Activated naive CD8-positive, alpha-beta T cell (primary cell): ENCODE measurements around the gene PLPPR5.
"Not testable (repeated sequence)": the region's sequence is repeated elsewhere in the genome, so short reads cannot be mapped to it uniquely, and the experiment has no call there.

Experiments used
- H3K27ac Mint-ChIP-seq: one replicate; pipeline ENCODE4 v1.8.0; 2021; ENCODE audit warnings: mixed read lengths
- H3K27me3 Mint-ChIP-seq: one replicate; pipeline ENCODE4 v1.8.0; 2021; ENCODE audit warnings: mixed read lengths
- H3K36me3 Mint-ChIP-seq: one replicate; pipeline ENCODE4 v1.8.0; 2021; ENCODE audit warnings: mixed read lengths
- H3K4me1 Mint-ChIP-seq: one replicate; pipeline ENCODE4 v1.8.0; 2021; ENCODE audit warnings: low read depth, mixed read lengths
- H3K4me3 Mint-ChIP-seq: one replicate; pipeline ENCODE4 v1.8.0; 2021; ENCODE audit warnings: mild to moderate bottlenecking, mixed read lengths
- H3K9me3 Mint-ChIP-seq: one replicate; pipeline ENCODE4 v1.8.0; 2021; ENCODE audit warnings: low read depth, mixed read lengths

The PLPPR5 gene

GRCh38 chr1:98910827-98911226 lies 93.8 kb downstream of the PLPPR5 start:
- Mint-ChIP-seq H3K36me3 (peaks cover 4% of the 10 kb centered on the region), H3K4me1 (no peaks in the 10 kb centered on the region), H3K4me3 (no peak overlapping the region), H3K9me3 (no peaks in the 10 kb centered on the region), H3K27ac (no peak overlapping the region), H3K27me3 (no peaks in the 10 kb centered on the region)

- H3K9me3 Mint-ChIP-seq = no peaks in the 10 kb centered on the region
- no peak overlapping the region for H3K27ac Mint-ChIP-seq
- no peaks in the 10 kb centered on the region for H3K4me1 Mint-ChIP-seq
- H3K27me3 Mint-ChIP-seq = no peaks in the 10 kb centered on the region
- peaks cover 4% of the 10 kb centered on the region for H3K36me3 Mint-ChIP-seq
- no peak overlapping the region for H3K4me3 Mint-ChIP-seq
Observed at GRCh38 chr1:98908980-98909379, 95.7 kb downstream of the PLPPR5 start.

- Mint-ChIP-seq H3K36me3 (peaks cover 2% of the 10 kb centered on the region), H3K27ac (no peak overlapping the region), H3K4me3 (no peak overlapping the region), H3K4me1 (peaks cover 1% of the 10 kb centered on the region), H3K9me3 (no peaks in the 10 kb centered on the region), H3K27me3 (no peaks in the 10 kb centered on the region)
Observed at GRCh38 chr1:98906809-98907208, 97.9 kb downstream of the PLPPR5 start.

GRCh38 chr1:98906361-98906760 lies 98.3 kb downstream of the PLPPR5 start:
- Mint-ChIP-seq H3K27ac (no peak overlapping the region), H3K9me3 (no peaks in the 10 kb centered on the region), H3K36me3 (peaks cover 2% of the 10 kb centered on the region), H3K4me3 (no peak overlapping the region), H3K27me3 (no peaks in the 10 kb centered on the region), H3K4me1 (peaks cover 1% of the 10 kb centered on the region)

GRCh38 chr1:98904684-98905083 lies 100.0 kb downstream of the PLPPR5 start:
- no peak overlapping the region for H3K4me3 Mint-ChIP-seq
- peaks cover 1% of the 10 kb centered on the region for H3K4me1 Mint-ChIP-seq
- no peaks in the 10 kb centered on the region for H3K36me3 Mint-ChIP-seq
- no peaks in the 10 kb centered on the region for H3K9me3 Mint-ChIP-seq
- H3K27ac Mint-ChIP-seq = no peak overlapping the region
- H3K27me3 Mint-ChIP-seq = no peaks in the 10 kb centered on the region

GRCh38 chr1:98903726-98904125 lies 100.9 kb downstream of the PLPPR5 start:
- Mint-ChIP-seq H3K36me3 (no peaks in the 10 kb centered on the region), H3K4me3 (no peak overlapping the region), H3K27me3 (no peaks in the 10 kb centered on the region), H3K27ac (no peak overlapping the region), H3K9me3 (no peaks in the 10 kb centered on the region), H3K4me1 (peaks cover 1% of the 10 kb centered on the region)

GRCh38 chr1:98903261-98903660 lies 101.4 kb downstream of the PLPPR5 start:
- no peak overlapping the region for H3K27ac Mint-ChIP-seq
- H3K4me3 Mint-ChIP-seq = no peak overlapping the region
- peaks cover 2% of the 10 kb centered on the region for H3K4me1 Mint-ChIP-seq
- H3K27me3 Mint-ChIP-seq = no peaks in the 10 kb centered on the region
- no peaks in the 10 kb centered on the region for H3K9me3 Mint-ChIP-seq
- H3K36me3 Mint-ChIP-seq = no peaks in the 10 kb centered on the region

GRCh38 chr1:98898940-98899339 lies 105.7 kb downstream of the PLPPR5 start:
- H3K36me3 Mint-ChIP-seq = peaks cover 5% of the 10 kb centered on the region
- H3K9me3 Mint-ChIP-seq = peaks cover 13% of the 10 kb centered on the region
- H3K4me3 Mint-ChIP-seq = no peak overlapping the region
- no peaks in the 10 kb centered on the region for H3K27me3 Mint-ChIP-seq
- no peak overlapping the region for H3K27ac Mint-ChIP-seq
- H3K4me1 Mint-ChIP-seq = peaks cover 17% of the 10 kb centered on the region

- Mint-ChIP-seq H3K27me3 (no peaks in the 10 kb centered on the region), H3K4me3 (no peak overlapping the region), H3K9me3 (peaks cover 13% of the 10 kb centered on the region), H3K27ac (no peak overlapping the region), H3K36me3 (peaks cover 5% of the 10 kb centered on the region), H3K4me1 (peaks cover 16% of the 10 kb centered on the region)
Observed at GRCh38 chr1:98897479-98897878, 107.2 kb downstream of the PLPPR5 start.

GRCh38 chr1:98896711-98897445 lies 107.8 kb downstream of the PLPPR5 start:
- H3K4me3 Mint-ChIP-seq = no peak overlapping the region
- peaks cover 5% of the 10 kb centered on the region for H3K36me3 Mint-ChIP-seq
- no peaks in the 10 kb centered on the region for H3K27me3 Mint-ChIP-seq
- H3K27ac Mint-ChIP-seq = no peak overlapping the region
- peaks cover 16% of the 10 kb centered on the region for H3K4me1 Mint-ChIP-seq
- H3K9me3 Mint-ChIP-seq = peaks cover 13% of the 10 kb centered on the region

GRCh38 chr1:98893371-98893770 lies 111.3 kb downstream of the PLPPR5 start:
- Mint-ChIP-seq H3K27ac (no peak overlapping the region), H3K36me3 (peaks cover 5% of the 10 kb centered on the region), H3K27me3 (no peaks in the 10 kb centered on the region), H3K4me1 (peaks cover 31% of the 10 kb centered on the region), H3K9me3 (peaks cover 13% of the 10 kb centered on the region), H3K4me3 (no peak overlapping the region)

- H3K9me3 Mint-ChIP-seq = no peaks in the 10 kb centered on the region
- H3K4me3 Mint-ChIP-seq = no peak overlapping the region
- peaks cover 18% of the 10 kb centered on the region for H3K4me1 Mint-ChIP-seq
- H3K36me3 Mint-ChIP-seq = no peaks in the 10 kb centered on the region
- no peak overlapping the region for H3K27ac Mint-ChIP-seq
- no peaks in the 10 kb centered on the region for H3K27me3 Mint-ChIP-seq
Observed at GRCh38 chr1:98888869-98889268, 115.8 kb downstream of the PLPPR5 start.

- no peaks in the 10 kb centered on the region for H3K9me3 Mint-ChIP-seq
- no peaks in the 10 kb centered on the region for H3K36me3 Mint-ChIP-seq
- no peaks in the 10 kb centered on the region for H3K27me3 Mint-ChIP-seq
- peaks cover 18% of the 10 kb centered on the region for H3K4me1 Mint-ChIP-seq
- H3K27ac Mint-ChIP-seq = no peak overlapping the region
- H3K4me3 Mint-ChIP-seq = no peak overlapping the region
Observed at GRCh38 chr1:98887507-98887906, 117.2 kb downstream of the PLPPR5 start.

GRCh38 chr1:98884864-98885263 lies 119.8 kb downstream of the PLPPR5 start:
- Mint-ChIP-seq H3K4me3 (no peak overlapping the region), H3K4me1 (peaks cover 7% of the 10 kb centered on the region), H3K27ac (no peak overlapping the region), H3K9me3 (peaks cover 6% of the 10 kb centered on the region), H3K36me3 (peaks cover 5% of the 10 kb centered on the region), H3K27me3 (no peaks in the 10 kb centered on the region)

GRCh38 chr1:98881901-98882300 lies 122.8 kb downstream of the PLPPR5 start:
- Mint-ChIP-seq H3K36me3 (peaks cover 23% of the 10 kb centered on the region), H3K4me3 (no peak overlapping the region), H3K27me3 (no peaks in the 10 kb centered on the region), H3K4me1 (no peaks in the 10 kb centered on the region), H3K27ac (no peak overlapping the region), H3K9me3 (peaks cover 15% of the 10 kb centered on the region)

- not testable (repeated sequence) for H3K27ac Mint-ChIP-seq, H3K4me1 Mint-ChIP-seq, H3K27me3 Mint-ChIP-seq, H3K4me3 Mint-ChIP-seq
- H3K36me3 Mint-ChIP-seq = peaks cover 25% of the 10 kb centered on the region
- peaks cover 15% of the 10 kb centered on the region for H3K9me3 Mint-ChIP-seq
Observed at GRCh38 chr1:98881234-98881633, 123.4 kb downstream of the PLPPR5 start.
